GM23338 (cell line): ENCODE results near the gene SLC6A8. TPM values are rescaled to one million over a fixed set of nuclear protein-coding genes. Genes with fewer than 3 reads are reported as not detected.

Experiments
- ATAC-seq: fragments of 200-7000 bp; cut with Tn5 transposase; 3 replicates; pipeline ENCODE4 v1.9.1; 2020
- DNase-seq: peaks from one replicate; pipeline ENCODE4 v3.0.0-alpha.2; 2015; ENCODE audit warnings: low spot score
- H2AFZ ChIP-seq: fragments of 200-600 bp; sonication (generic); 2 replicates; pipeline ENCODE4 v1.8.0; 2016; ENCODE audit warnings: antibody characterized with exemption, mild to moderate bottlenecking, moderate library complexity
- H3F3A ChIP-seq: fragments of 200-600 bp; sonication (generic); replicated peaks from 2 replicates; pipeline ENCODE4 v1.8.0; 2017; ENCODE audit warnings: antibody characterized with exemption, mixed run types, low read depth
- H3K27ac ChIP-seq: fragments of 200-600 bp; sonication (generic); 2 replicates; pipeline ENCODE4 v1.6.1; 2016; ENCODE audit warnings: low read depth
- H3K27me3 ChIP-seq: fragments of 200-600 bp; sonication (generic); 2 replicates; pipeline ENCODE4 v1.8.0; 2016; ENCODE audit warnings: mild to moderate bottlenecking, mixed run types, moderate library complexity; ENCODE audit not compliant: insufficient read depth
- H3K36me3 ChIP-seq: fragments of 200-600 bp; sonication (generic); 2 replicates; pipeline ENCODE4 v1.8.0; 2016; ENCODE audit warnings: mild to moderate bottlenecking; ENCODE audit not compliant: insufficient read depth
- H3K4me1 ChIP-seq: fragments of 200-600 bp; sonication (generic); 2 replicates; pipeline ENCODE4 v1.8.0; 2016; ENCODE audit warnings: mild to moderate bottlenecking, moderate library complexity; ENCODE audit not compliant: insufficient read depth
- H3K4me2 ChIP-seq: fragments of 200-600 bp; sonication (generic); 2 replicates; pipeline ENCODE4 v1.7.1; 2017; ENCODE audit warnings: mixed run types
- H3K4me3 ChIP-seq: fragments of 200-600 bp; sonication (generic); 2 replicates; pipeline ENCODE4 v1.6.1; 2016; ENCODE audit warnings: mixed run types
- H3K79me2 ChIP-seq: fragments of 200-600 bp; sonication (generic); replicated peaks from 2 replicates; pipeline ENCODE4 v1.8.0; 2017; ENCODE audit warnings: mild to moderate bottlenecking; ENCODE audit not compliant: insufficient read depth
- H3K9me2 ChIP-seq: fragments of 200-600 bp; sonication (generic); 2 replicates; pipeline ENCODE4 v1.8.0; 2017; ENCODE audit not compliant: insufficient read depth
- H4K20me1 ChIP-seq: fragments of 200-600 bp; sonication (generic); replicated peaks from 2 replicates; pipeline ENCODE4 v1.8.0; 2017; ENCODE audit warnings: mild to moderate bottlenecking; ENCODE audit not compliant: insufficient read depth
- H3K27ac Mint-ChIP-seq: 2 replicates; pipeline ENCODE4 v1.8.0; 2020; ENCODE audit warnings: inconsistent platforms, mild to moderate bottlenecking, moderate library complexity, mixed read lengths
- H3K27me3 Mint-ChIP-seq: 3 replicates; pipeline ENCODE4 v1.8.0; 2022; ENCODE audit warnings: low read depth, mild to moderate bottlenecking, moderate library complexity, mixed read lengths, inconsistent platforms; ENCODE audit not compliant: insufficient read depth, poor library complexity
- H3K36me3 Mint-ChIP-seq: 3 replicates; pipeline ENCODE4 v1.8.0; 2021; ENCODE audit warnings: low read depth, mild to moderate bottlenecking, inconsistent platforms, moderate library complexity, mixed read lengths
- H3K4me1 Mint-ChIP-seq: 3 replicates; pipeline ENCODE4 v1.8.0; 2020; ENCODE audit warnings: mild to moderate bottlenecking, inconsistent platforms, mixed read lengths
- H3K4me3 Mint-ChIP-seq: 3 replicates; pipeline ENCODE4 v1.8.0; 2021; ENCODE audit warnings: moderate library complexity, mild to moderate bottlenecking, inconsistent platforms, mixed read lengths
- H3K9me3 Mint-ChIP-seq: 3 replicates; pipeline ENCODE4 v1.8.0; 2020; ENCODE audit warnings: moderate library complexity, mild to moderate bottlenecking, inconsistent platforms, mixed read lengths
- CREB1 ChIP-seq: fragments of 250-450 bp; sonication (Bioruptor Pico); IDR thresholded peaks from 2 replicates; pipeline ENCODE4 v1.5.0; 2020; ENCODE audit warnings: low read depth, mild to moderate bottlenecking, moderate library complexity
- CTCF ChIP-seq, 2 experiments: fragments of 200-600 bp in 1 of 2; sonication (generic) in 1 of 2; conservative IDR thresholded peaks; 2 replicates each; pipeline versions ENCODE4 v1.5.1 to v1.6.1; 2016 to 2017; ENCODE audit warnings: antibody characterized with exemption in 2 of 2, low read depth in 2 of 2, mild to moderate bottlenecking in 2 of 2, moderate library complexity in 1 of 2
- ETS1 ChIP-seq: IDR thresholded peaks from 2 replicates; pipeline ENCODE4 v1.6.1; 2016; ENCODE audit warnings: antibody characterized with exemption
- EZH2 ChIP-seq: fragments of 200-600 bp; sonication (generic); IDR thresholded peaks from one replicate; pipeline ENCODE4 v1.8.0; 2017; ENCODE audit warnings: antibody characterized with exemption, mild to moderate bottlenecking, low read depth; ENCODE audit not compliant: unreplicated experiment
- EZH2phosphoT487 ChIP-seq: fragments of 200-600 bp; sonication (generic); IDR thresholded peaks from one replicate; pipeline ENCODE4 v1.8.1; 2018; ENCODE audit warnings: antibody characterized with exemption; ENCODE audit not compliant: unreplicated experiment
- JUNB ChIP-seq: IDR thresholded peaks from one replicate; pipeline ENCODE4 v1.6.1; 2016; ENCODE audit warnings: antibody characterized with exemption; ENCODE audit not compliant: unreplicated experiment
- NANOG ChIP-seq: IDR thresholded peaks from 2 replicates; pipeline ENCODE4 v1.6.1; 2016; ENCODE audit warnings: antibody characterized with exemption, borderline replicate concordance
- POLR2AphosphoS5 ChIP-seq: IDR thresholded peaks from 2 replicates; pipeline ENCODE4 v1.6.1; 2016; ENCODE audit warnings: antibody characterized with exemption, low read depth
- REST ChIP-seq: IDR thresholded peaks from one replicate; pipeline ENCODE4 v1.6.1; 2018; ENCODE audit warnings: antibody characterized with exemption; ENCODE audit not compliant: unreplicated experiment
- STAT1 ChIP-seq: IDR thresholded peaks from one replicate; pipeline ENCODE4 v1.6.1; 2016; ENCODE audit warnings: antibody characterized with exemption; ENCODE audit not compliant: unreplicated experiment
- ZNF114 ChIP-seq: fragments of 250-450 bp; sonication (Bioruptor Pico); IDR thresholded peaks from 2 replicates; pipeline ENCODE4 v1.5.0; 2020; ENCODE audit warnings: mild to moderate bottlenecking, moderate library complexity
- ZNF331 ChIP-seq: fragments of 250-450 bp; sonication (Bioruptor Pico); IDR thresholded peaks from 2 replicates; pipeline ENCODE4 v1.5.0; 2020; ENCODE audit warnings: low read depth, mild to moderate bottlenecking, moderate library complexity
- ZNF462 ChIP-seq: fragments of 250-450 bp; sonication (Bioruptor Pico); IDR thresholded peaks from 2 replicates; pipeline ENCODE4 v1.5.0; 2020; ENCODE audit warnings: mild to moderate bottlenecking, moderate library complexity
- polyA plus RNA-seq: library from polyadenylated mRNA; unstranded; fragments of >200 nt; fragmentation: Nextera tagmentation; extraction: Ambion mirVana; gene quantifications from 2 replicates; pipeline ENCODE4 v1.2.1, GENCODE V29; 2016
- total RNA-seq: library from RNA; depleted of rRNA; stranded (reverse); fragments of >200 nt; shearing (Covaris generic); gene quantifications from 2 replicates; pipeline ENCODE4 v1.2.3, GENCODE V29; 2014

Gene SLC6A8
- total and polyA plus RNA-seq, 2 experiments from 2014 or later = 19.5 to 68.6 TPM

- Histone ChIP-seq H3K4me3 (no peak overlapping the region), H3K4me2 (no peak overlapping the region), H3K27ac (no peak overlapping the region), H3K27me3 (no peaks in the 10 kb centered on the region), H3F3A (no peaks in the 10 kb centered on the region), H3K79me2 (no peaks in the 10 kb centered on the region), H2AFZ (no peak overlapping the region), H3K36me3 (no peaks in the 10 kb centered on the region), H3K4me1 (no peaks in the 10 kb centered on the region), H4K20me1 (no peaks in the 10 kb centered on the region), H3K9me2 (no peaks in the 10 kb centered on the region)
- DNase-seq (no peak), ATAC-seq (no peak)
- Mint-ChIP-seq H3K4me3 (no peak overlapping the region), H3K27me3 (peaks cover 7% of the 10 kb centered on the region), H3K4me1 (no peaks in the 10 kb centered on the region; the same call in 1 of the 3 replicates), H3K9me3 (peaks cover 3% of the 10 kb centered on the region; the same call in 1 of the 3 replicates), H3K36me3 (peaks cover 23% of the 10 kb centered on the region; the same call in 2 of the 3 replicates), H3K27ac (no peak overlapping the region)
- TF ChIP-seq ZNF462 (no peak), EZH2phosphoT487 (no peak), ZNF114 (no peak), EZH2 (no peak), ETS1 (no peak), CREB1 (CRISPR knock-in tag) (no peak), ZNF331 (CRISPR knock-in tag) (no peak), NANOG (no peak), STAT1 (no peak), CTCF (conservative IDR thresholded peaks at IDR 0.05; ENCODE audit: low read depth in 2 of 2) (no peak), JUNB (no peak), REST (no peak), POLR2AphosphoS5 (no peak)
Measured at GRCh38 chrX:153693216-153694086, 5.7 kb downstream of the SLC6A8 start.
